Mucosa of descending colon (tissue), 3 donors: ENCODE data around the gene ADPRHL1. TPM values are rescaled to one million over a fixed set of nuclear protein-coding genes. Genes with fewer than 3 reads are reported as not detected.

Source experiments
- ATAC-seq: fragments of 200-7000 bp; cut with Tn5 transposase; one replicate; pipeline ENCODE4 v1.9.1; 2020; ENCODE audit warnings: mild to moderate bottlenecking, moderate library complexity
- DNase-seq, 3 donors: peaks; one replicate each; pipeline ENCODE4 v3.0.0-alpha.2; 2020
- H3K36me3 ChIP-seq: fragments of 200-600 bp; one replicate; pipeline ENCODE4 v1.8.0; 2021; ENCODE audit warnings: low read depth, mild to moderate bottlenecking
- H3K4me1 ChIP-seq: fragments of 200-600 bp; one replicate; pipeline ENCODE4 v1.8.0; 2021; ENCODE audit warnings: low read depth, mild to moderate bottlenecking
- H3K4me3 ChIP-seq: fragments of 200-600 bp; one replicate; pipeline ENCODE4 v1.8.0; 2021; ENCODE audit warnings: mild to moderate bottlenecking
- H3K9me3 ChIP-seq: fragments of 200-600 bp; one replicate; pipeline ENCODE4 v1.8.0; 2021; ENCODE audit warnings: mild to moderate bottlenecking
- intact Hi-C, 2 donors: fragments of 100-400 bp; cut with DNase I in 1 of 2; cut with micrococcal nuclease in 1 of 2; formaldehyde crosslinking; loops; one replicate each; pipeline versions ENCODE4 v1.11.0 to v1.11.1; 2022; cut with DNase I, micrococcal nuclease
- total RNA-seq, 3 donors: library from RNA; stranded (reverse); fragmentation: NEBNext Ultra II Directional in 2 of 3; extraction: Animal tissue kit (Norgen Biotek cat#: 25700) in 2 of 3; gene quantifications; one replicate each; pipeline versions ENCODE4 v1.2.1 to v1.2.4, GENCODE V29; 2021 to 2023
- TF ChIP-seq, protein P1 (sequence below): fragments of 200-600 bp; IDR thresholded peaks from one replicate; pipeline ENCODE4 v1.8.0; 2022; ENCODE audit warnings: antibody characterized with exemption, mild to moderate bottlenecking
- donor health status: DM: no; HTN: no; CAD: no; lungs with moderate emphysema.
- donor health status: DM: no; HTN: no; CAD: no.
- donor health status: DM: no; HTN: yes; CAD: no.

Gene ADPRHL1
- total RNA-seq, 3 donors from 2014 or later, result 5.1 to 9.2 (median 7.1) TPM

DNA sequence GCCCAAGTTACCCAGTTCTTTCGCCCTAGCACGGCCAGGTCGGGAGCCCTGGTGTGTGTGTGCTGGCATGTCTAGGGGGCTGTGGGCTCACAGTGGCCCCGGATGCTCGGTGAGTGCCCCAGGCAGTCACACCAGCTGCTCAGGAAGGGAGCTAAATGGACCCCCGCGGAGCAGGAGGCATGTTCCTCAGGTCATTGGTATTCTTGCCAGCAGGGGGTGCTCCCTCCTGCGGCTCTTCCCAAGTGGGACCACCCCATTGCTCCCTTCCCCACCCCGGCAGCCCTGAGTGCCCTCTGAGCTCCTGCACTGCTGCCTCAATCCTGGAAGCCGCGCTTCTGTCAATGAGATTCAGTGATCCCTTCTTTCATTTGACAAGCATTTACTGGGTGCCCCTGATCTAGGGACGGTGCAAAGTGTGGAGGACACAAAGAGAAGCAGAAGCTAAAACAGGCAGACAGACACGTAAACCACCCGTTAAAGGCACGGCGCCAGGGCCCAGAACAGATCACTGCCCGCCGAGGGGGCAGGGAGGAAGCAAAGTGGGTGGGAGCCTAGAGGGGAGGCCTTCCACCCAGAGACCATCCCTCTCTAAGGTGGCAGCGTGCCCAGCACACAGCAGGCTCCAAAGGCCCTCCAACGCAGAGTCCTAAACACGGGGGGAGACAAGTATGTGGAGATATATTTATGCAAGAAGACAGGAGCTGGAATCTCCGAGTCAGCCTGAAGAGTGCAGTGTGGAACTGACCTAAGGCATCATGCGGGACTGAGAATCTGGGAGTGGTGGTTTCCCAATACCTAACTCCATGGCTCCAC, 5.2 kb upstream of the ADPRHL1 start:
- TF ChIP-seq, protein P1, sequence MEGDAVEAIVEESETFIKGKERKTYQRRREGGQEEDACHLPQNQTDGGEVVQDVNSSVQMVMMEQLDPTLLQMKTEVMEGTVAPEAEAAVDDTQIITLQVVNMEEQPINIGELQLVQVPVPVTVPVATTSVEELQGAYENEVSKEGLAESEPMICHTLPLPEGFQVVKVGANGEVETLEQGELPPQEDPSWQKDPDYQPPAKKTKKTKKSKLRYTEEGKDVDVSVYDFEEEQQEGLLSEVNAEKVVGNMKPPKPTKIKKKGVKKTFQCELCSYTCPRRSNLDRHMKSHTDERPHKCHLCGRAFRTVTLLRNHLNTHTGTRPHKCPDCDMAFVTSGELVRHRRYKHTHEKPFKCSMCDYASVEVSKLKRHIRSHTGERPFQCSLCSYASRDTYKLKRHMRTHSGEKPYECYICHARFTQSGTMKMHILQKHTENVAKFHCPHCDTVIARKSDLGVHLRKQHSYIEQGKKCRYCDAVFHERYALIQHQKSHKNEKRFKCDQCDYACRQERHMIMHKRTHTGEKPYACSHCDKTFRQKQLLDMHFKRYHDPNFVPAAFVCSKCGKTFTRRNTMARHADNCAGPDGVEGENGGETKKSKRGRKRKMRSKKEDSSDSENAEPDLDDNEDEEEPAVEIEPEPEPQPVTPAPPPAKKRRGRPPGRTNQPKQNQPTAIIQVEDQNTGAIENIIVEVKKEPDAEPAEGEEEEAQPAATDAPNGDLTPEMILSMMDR, result no peak
- DNase-seq, result no peak
- intact Hi-C loops, result no loop called here
- Histone ChIP-seq H3K9me3 (no peaks in the 10 kb centered on the region), H3K4me1 (no peaks in the 10 kb centered on the region), H3K36me3 (peaks cover 14% of the 10 kb centered on the region), H3K4me3 (no peak overlapping the region)
- no peak for ATAC-seq

DNA sequence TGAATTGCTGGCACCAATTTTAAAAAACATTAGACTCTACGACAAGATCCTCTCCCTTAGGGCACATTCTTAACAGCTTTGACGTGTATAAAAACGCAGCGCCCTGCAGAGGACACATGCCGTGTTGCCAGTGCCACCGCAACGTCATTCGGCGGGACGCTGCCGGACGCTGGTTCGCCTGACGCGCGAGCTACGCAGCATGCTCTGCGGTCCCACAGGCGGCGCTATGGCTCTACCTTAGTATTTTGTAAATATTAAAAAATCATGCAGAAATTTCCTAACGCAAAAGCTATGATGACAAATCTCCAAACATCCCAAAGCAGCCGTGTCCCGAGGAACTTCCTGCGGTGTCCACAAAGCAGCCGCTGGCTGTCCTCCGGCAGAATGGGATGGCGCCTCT, 4.2 kb upstream of the ADPRHL1 start:
- no peaks in the 10 kb centered on the region for H3K4me1 ChIP-seq
- ATAC-seq, result no peak
- TF ChIP-seq, protein P1, result no peak
- H3K4me3 ChIP-seq, result no peak overlapping the region
- intact Hi-C loops, result no loop called here
- peaks cover 14% of the 10 kb centered on the region for H3K36me3 ChIP-seq
- H3K9me3 ChIP-seq, result no peaks in the 10 kb centered on the region
- DNase-seq, result no peak

DNA sequence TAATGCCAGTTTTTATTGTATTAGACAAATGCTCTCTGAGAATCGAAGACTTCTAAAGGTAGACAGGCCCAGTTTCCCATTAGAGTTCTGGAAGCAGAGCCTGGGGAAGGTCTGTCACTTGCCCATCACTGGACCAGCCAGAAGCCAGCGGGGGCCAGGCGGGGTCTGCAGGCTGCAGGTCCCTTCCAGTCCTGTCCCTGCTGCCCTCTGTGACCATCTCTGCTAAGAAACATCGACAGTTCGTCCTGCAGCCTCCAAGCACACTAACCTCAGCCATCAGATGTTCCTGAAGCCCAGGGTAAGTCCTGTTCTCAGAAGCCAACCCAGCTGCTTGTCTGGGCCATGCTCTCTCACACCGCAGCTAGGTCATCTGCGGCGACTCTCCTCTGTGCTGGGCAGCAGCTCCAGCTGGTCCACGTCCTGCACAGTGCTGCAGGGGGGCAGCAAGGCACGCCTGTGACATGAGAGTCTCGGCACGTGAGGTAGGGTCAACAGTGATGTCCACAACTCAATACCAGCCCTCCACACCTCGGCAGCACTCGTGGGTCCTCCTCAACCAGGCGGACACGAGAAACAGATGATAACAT, 2.9 kb upstream of the ADPRHL1 start:
- intact Hi-C loops, result no loop called here
- Histone ChIP-seq H3K4me3 (no peak overlapping the region), H3K9me3 (no peaks in the 10 kb centered on the region), H3K36me3 (peaks cover 14% of the 10 kb centered on the region), H3K4me1 (no peaks in the 10 kb centered on the region)
- ATAC-seq, result no peak
- no peak for DNase-seq
- TF ChIP-seq, protein P1, result no peak

DNA sequence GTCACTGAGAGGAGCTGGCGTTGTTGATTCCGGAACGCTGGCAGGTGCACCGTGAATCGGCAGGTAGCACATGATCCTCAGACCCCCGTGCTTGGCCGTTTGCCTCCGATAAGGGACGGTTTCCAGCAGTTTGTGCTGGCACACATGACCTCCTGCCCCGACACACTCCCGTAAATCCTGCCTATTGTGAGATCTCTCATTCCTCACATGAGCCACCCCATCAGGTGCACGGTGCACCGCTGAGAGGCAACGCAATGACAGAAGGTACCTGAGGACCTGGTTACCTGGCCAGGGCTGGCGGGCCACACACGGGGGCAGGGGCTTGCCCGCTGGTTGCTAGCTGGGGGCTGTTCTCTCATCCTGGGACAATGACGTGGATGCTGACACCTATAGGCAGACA, 2.1 kb upstream of the ADPRHL1 start:
- Histone ChIP-seq H3K9me3 (no peaks in the 10 kb centered on the region), H3K4me3 (no peak overlapping the region), H3K4me1 (no peaks in the 10 kb centered on the region), H3K36me3 (peaks cover 9% of the 10 kb centered on the region)
- ATAC-seq (no peak), DNase-seq (no peak)
- TF ChIP-seq, protein P1, result no peak
- intact Hi-C loops, result no loop called here

DNA sequence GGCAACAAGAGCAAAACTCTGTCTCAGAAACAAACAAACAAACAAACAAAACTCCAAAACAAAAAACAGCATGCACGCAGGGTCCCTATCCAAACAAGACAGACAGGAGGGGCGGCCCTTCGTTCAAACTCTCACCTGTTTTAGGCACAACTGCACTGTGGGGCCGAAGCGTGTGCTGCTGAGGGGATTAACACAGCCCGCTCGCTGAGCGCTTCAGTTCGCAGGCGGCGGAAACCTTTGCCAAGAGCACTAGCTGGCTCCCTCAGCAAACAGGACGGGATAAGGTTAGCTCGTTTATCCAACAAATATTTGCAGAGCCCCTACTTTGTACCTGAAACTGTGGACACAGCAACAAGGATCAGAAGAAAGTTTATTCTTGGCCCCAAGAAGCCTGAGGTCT, 1.6 kb upstream of the ADPRHL1 start:
- TF ChIP-seq, protein P1, result no peak
- no peak overlapping the region for H3K4me3 ChIP-seq
- peaks cover 4% of the 10 kb centered on the region for H3K36me3 ChIP-seq
- intact Hi-C loops, result no loop called here
- DNase-seq (no peak), ATAC-seq (no peak)
- peaks cover 4% of the 10 kb centered on the region for H3K4me1 ChIP-seq
- no peaks in the 10 kb centered on the region for H3K9me3 ChIP-seq
